Cardiac ventricle fibroblast (primary cell): ENCODE data around the gene SLC25A12. TPM values are rescaled to one million over a fixed set of nuclear protein-coding genes. Genes with fewer than 3 reads are reported as not detected.

Experiments used
- total RNA-seq: library from RNA; depleted of rRNA; stranded (reverse); fragments of >200 nt; gene quantifications from 2 replicates; pipeline ENCODE4 v1.2.3, GENCODE V29; 2015

The SLC25A12 gene, protein sequence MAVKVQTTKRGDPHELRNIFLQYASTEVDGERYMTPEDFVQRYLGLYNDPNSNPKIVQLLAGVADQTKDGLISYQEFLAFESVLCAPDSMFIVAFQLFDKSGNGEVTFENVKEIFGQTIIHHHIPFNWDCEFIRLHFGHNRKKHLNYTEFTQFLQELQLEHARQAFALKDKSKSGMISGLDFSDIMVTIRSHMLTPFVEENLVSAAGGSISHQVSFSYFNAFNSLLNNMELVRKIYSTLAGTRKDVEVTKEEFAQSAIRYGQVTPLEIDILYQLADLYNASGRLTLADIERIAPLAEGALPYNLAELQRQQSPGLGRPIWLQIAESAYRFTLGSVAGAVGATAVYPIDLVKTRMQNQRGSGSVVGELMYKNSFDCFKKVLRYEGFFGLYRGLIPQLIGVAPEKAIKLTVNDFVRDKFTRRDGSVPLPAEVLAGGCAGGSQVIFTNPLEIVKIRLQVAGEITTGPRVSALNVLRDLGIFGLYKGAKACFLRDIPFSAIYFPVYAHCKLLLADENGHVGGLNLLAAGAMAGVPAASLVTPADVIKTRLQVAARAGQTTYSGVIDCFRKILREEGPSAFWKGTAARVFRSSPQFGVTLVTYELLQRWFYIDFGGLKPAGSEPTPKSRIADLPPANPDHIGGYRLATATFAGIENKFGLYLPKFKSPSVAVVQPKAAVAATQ
- 16.0 and 17.2 TPM in 2 replicates for total RNA-seq

DNA sequence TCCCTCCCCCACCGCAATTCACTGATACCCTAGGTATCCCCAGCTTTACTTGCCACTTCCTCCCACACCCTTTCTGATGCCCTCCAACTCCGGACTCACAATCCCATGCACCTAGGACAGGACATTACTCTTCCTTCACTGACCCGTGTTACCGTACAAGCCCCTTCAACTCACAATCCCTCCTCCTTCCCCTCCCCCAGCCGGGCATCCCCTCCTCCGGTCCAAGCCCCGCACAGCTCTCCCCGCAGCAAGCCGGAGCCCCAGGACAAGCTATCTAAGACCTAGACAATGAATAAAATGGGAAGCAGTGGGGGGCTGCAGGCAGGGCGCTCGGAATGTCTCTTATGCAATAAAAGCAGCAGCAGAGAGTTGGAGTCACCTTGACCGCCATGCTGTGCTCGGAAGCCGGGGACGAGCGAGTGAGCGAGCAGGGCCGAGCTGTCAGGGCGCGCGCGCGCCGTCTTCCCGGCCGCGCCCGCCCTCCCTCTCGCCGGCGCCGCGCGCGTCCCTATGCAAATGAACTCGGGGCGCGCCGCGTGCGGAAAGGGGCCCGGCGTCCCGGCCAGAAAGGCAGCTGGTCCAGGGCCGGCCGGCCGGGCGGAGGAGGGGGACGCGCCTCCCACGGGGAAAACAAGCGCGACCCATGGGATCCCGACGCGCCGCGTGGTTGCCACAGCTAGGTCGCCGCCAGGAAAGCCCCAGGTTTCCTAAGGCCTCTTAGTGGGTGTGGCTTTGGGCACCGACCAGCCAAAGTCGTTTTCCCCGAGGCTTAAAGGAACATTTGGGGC, at the start of gene SLC25A12:
SLC25A12 (minus strand) TSS at position 421 of the 788 bp plus-strand sequence; CDS start at position 391, 30 bp downstream.

DNA sequence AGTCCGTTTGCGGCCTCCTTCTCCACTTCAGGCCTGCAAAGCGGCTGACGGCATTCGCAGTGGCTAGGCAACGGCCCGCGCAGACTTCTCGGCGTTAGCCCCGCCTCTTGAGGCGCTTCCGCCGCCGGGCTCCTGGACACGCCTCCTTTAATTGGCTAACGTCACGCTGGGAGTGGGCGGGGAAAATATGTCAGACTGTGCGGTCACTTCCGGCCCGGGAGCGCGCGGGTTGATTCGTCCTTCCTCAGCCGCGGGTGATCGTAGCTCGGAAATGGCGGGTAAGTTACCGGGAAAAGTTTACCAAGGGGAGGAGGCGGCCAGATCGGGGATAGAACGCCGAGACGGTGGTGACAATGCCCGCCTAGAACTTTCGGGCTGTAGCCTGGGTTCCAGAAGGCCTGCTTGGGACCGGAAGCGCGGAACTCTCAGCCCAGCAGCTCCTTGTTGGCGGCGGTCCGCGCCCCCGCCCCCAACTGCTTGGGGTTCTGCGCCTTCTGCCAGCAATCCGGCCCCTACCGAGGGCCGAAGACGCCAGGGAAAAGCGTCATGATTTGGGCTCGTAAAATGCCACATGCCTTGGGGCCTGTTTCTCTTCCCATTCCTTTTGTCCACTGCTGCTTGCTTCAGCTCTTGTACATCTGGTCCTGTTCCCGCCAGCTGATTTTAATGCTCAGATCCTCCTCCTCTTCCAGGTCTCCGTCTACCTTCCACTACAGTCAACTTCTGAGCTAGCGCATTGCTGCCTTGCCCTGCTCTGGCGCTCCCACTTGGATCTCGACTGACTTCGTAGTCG, 28.4 kb upstream of the SLC25A12 start, which contains the start of gene HAT1:
HAT1 (plus strand) TSS at position 232 of the 793 bp plus-strand sequence; CDS start at position 272, 40 bp downstream.

Other genes with a start within 250 kb of the SLC25A12 start
- gene DYNC1I2, start 206.8 kb downstream of the SLC25A12 start, total RNA-seq, result 67.2 and 87.6 TPM in 2 replicates
- 19.2 and 29.1 TPM in 2 replicates for gene HAT1, start 28.2 kb upstream of the SLC25A12 start, total RNA-seq
- 4.9 and 5.5 TPM in 2 replicates for gene METAP1D, start 105.7 kb upstream of the SLC25A12 start, total RNA-seq
- 0.12 TPM in 1 of 2 replicates, not detected in the other for gene DLX1, start 191.3 kb upstream of the SLC25A12 start, total RNA-seq
- gene DLX2, start 208.7 kb upstream of the SLC25A12 start, total RNA-seq, result 0.06 TPM in 1 of 2 replicates, not detected in the other